SK-N-SH treated with all-trans-retinoic acid at 6 μM for 48 hours (cell line): Measurements from ENCODE around the gene EGLN2.
"Not testable (repeated sequence)": the region's sequence is repeated elsewhere in the genome, so short reads cannot be mapped to it uniquely, and the experiment has no call there.

Experiments
- ARNTL ChIP-seq: fragments of 450-650 bp; formaldehyde crosslinking; IDR thresholded peaks from 2 replicates; pipeline ENCODE4 v1.5.0; 2020; ENCODE audit warnings: low read depth, mild to moderate bottlenecking, moderate library complexity, borderline replicate concordance
- CSDC2 ChIP-seq: fragments of 250-450 bp; sonication (Bioruptor Pico); IDR thresholded peaks from 2 replicates; pipeline ENCODE4 v1.5.0; 2020; ENCODE audit warnings: mild to moderate bottlenecking, moderate library complexity
- GLIS3 ChIP-seq: fragments of 250-450 bp; sonication (Bioruptor Pico); IDR thresholded peaks from 2 replicates; pipeline ENCODE4 v1.5.0; 2020; ENCODE audit warnings: mild to moderate bottlenecking, moderate library complexity
- ISL1 ChIP-seq: fragments of 250-450 bp; sonication (Bioruptor Pico); IDR thresholded peaks from 2 replicates; pipeline ENCODE4 v2.1.2; 2022; ENCODE audit warnings: mild to moderate bottlenecking, moderate library complexity
- RARB ChIP-seq: fragments of 250-450 bp; sonication (Bioruptor Pico); IDR thresholded peaks from 2 replicates; pipeline ENCODE4 v1.8.0; 2021; ENCODE audit warnings: mild to moderate bottlenecking, moderate library complexity
- TOX ChIP-seq: fragments of 250-450 bp; sonication (Bioruptor Pico); IDR thresholded peaks from 2 replicates; pipeline ENCODE4 v1.8.0; 2021; ENCODE audit warnings: mild to moderate bottlenecking, moderate library complexity, borderline replicate concordance
- ZC3H10 ChIP-seq: fragments of 250-450 bp; sonication (Bioruptor Pico); IDR thresholded peaks from 2 replicates; pipeline ENCODE4 v1.5.1; 2021; ENCODE audit warnings: mild to moderate bottlenecking, moderate library complexity
- ZFP3 ChIP-seq: fragments of 250-450 bp; sonication (Bioruptor Pico); IDR thresholded peaks from 2 replicates; pipeline ENCODE4 v1.5.0; 2020; ENCODE audit warnings: mild to moderate bottlenecking, moderate library complexity
- ZFP30 ChIP-seq: fragments of 450-650 bp; formaldehyde crosslinking; IDR thresholded peaks from 2 replicates; pipeline ENCODE4 v1.5.0; 2022; ENCODE audit warnings: mild to moderate bottlenecking, moderate library complexity
- ZNF70 ChIP-seq: fragments of 450-650 bp; formaldehyde crosslinking; IDR thresholded peaks from 2 replicates; pipeline ENCODE4 v1.5.0; 2020; ENCODE audit warnings: mild to moderate bottlenecking, moderate library complexity
- ZNF8 ChIP-seq: fragments of 450-650 bp; formaldehyde crosslinking; IDR thresholded peaks from 2 replicates; pipeline ENCODE4 v1.5.0; 2020; ENCODE audit warnings: mild to moderate bottlenecking, moderate library complexity

GRCh38 chr19:40850277-40850676 lies 51.3 kb downstream of the EGLN2 start, which contains the start of gene CYP2A6:
- TF ChIP-seq RARB, ZFP30, ISL1, ZNF8, ARNTL, TOX, ZC3H10, GLIS3, ZNF70, CSDC2, ZFP3 (CRISPR knock-in tag): not testable (repeated sequence)
